H4 (cell line): ENCODE data around the gene ZMYND11. TPM values are rescaled to one million over a fixed set of nuclear protein-coding genes. Genes with fewer than 3 reads are reported as not detected.
A peak's percentile ranks its signal among the peaks of the same experiment; 100 is the strongest.

ENCODE experiments used
- DNase-seq: peaks from one replicate; pipeline ENCODE4 v3.0.0-alpha.2; 2015; ENCODE audit warnings: low spot score
- total RNA-seq: library from RNA; depleted of rRNA; stranded (reverse); fragments of >200 nt; shearing (Covaris generic); gene quantifications from 2 replicates; pipeline ENCODE4 v1.2.3, GENCODE V29; 2014

ZMYND11 gene
- total RNA-seq, 1 experiment from 2014 or later, result 31.4 TPM

GRCh38 chr10:191703-192518 is 56.7 kb downstream of the ZMYND11 start:
- no peak for DNase-seq

- DNase-seq, result no peak
These were observed 59.0 kb downstream of the ZMYND11 start for GRCh38 chr10:194281-194680.

- DNase-seq, result no peak
These were observed 65.2 kb downstream of the ZMYND11 start for GRCh38 chr10:200405-200804.

GRCh38 chr10:201328-201771 is 66.1 kb downstream of the ZMYND11 start:
- DNase-seq, result no peak

GRCh38 chr10:208616-209015 is 73.4 kb downstream of the ZMYND11 start:
- DNase-seq, result no peak

GRCh38 chr10:209357-209756 is 74.1 kb downstream of the ZMYND11 start:
- DNase-seq, result no peak

- DNase-seq, result no peak
These were observed 75.0 kb downstream of the ZMYND11 start for GRCh38 chr10:210297-210696.

- no peak for DNase-seq
These were observed 80.2 kb downstream of the ZMYND11 start for GRCh38 chr10:215444-215843.

- no peak for DNase-seq
These were observed 83.5 kb downstream of the ZMYND11 start for GRCh38 chr10:218798-219197.

- no peak for DNase-seq
These were observed 84.6 kb downstream of the ZMYND11 start for GRCh38 chr10:219731-220472.

GRCh38 chr10:224571-224970 is 89.3 kb downstream of the ZMYND11 start:
- DNase-seq, result no peak

GRCh38 chr10:226018-226417 is 90.8 kb downstream of the ZMYND11 start:
- DNase-seq, result no peak

- DNase-seq, result no peak
These were observed 91.8 kb downstream of the ZMYND11 start for GRCh38 chr10:227014-227413.

GRCh38 chr10:228366-228765 is 93.1 kb downstream of the ZMYND11 start:
- no peak for DNase-seq

- DNase-seq, result peak; percentile 3
These were observed 95.5 kb downstream of the ZMYND11 start for GRCh38 chr10:230758-231157.

GRCh38 chr10:232061-232460 is 96.8 kb downstream of the ZMYND11 start:
- no peak for DNase-seq

- no peak for DNase-seq
These were observed 97.6 kb downstream of the ZMYND11 start for GRCh38 chr10:232878-233277.

- DNase-seq, result no peak
These were observed 99.6 kb downstream of the ZMYND11 start for GRCh38 chr10:234708-235406.

- DNase-seq, result no peak
These were observed 100.7 kb downstream of the ZMYND11 start for GRCh38 chr10:235915-236314.

- no peak for DNase-seq
These were observed 103.9 kb downstream of the ZMYND11 start for GRCh38 chr10:239109-239508.

GRCh38 chr10:241451-241850 is 106.2 kb downstream of the ZMYND11 start:
- DNase-seq, result no peak

- DNase-seq, result no peak
These were observed 106.8 kb downstream of the ZMYND11 start for GRCh38 chr10:241966-242643.
